ENCODE measurements around the gene GPANK1.
"Not testable (repeated sequence)": the region's sequence is repeated elsewhere in the genome, so short reads cannot be mapped to it uniquely, and the experiment has no call there.

The GPANK1 gene

GRCh38 chr6:31664790-31665500 lies at the start of gene GPANK1:
Gene GPANK1 (minus strand): TSS chr6:31664997. CDS start chr6:31664478, 519 bp downstream.
- peak; percentile 68 to 82 for DNase-seq (ENCODE audit: low read depth in 2 of 2, low spot score in 1 of 2)

- no peak for DNase-seq (ENCODE audit: low read depth in 2 of 2, low spot score in 1 of 2)
These were observed 49.3 kb upstream of the GPANK1 start for GRCh38 chr6:31713991-31714684.

- DNase-seq (ENCODE audit: low read depth in 2 of 2, low spot score in 1 of 2): no peak
These were observed 48.7 kb upstream of the GPANK1 start for GRCh38 chr6:31713465-31713864.

GRCh38 chr6:31712296-31712695 lies 47.5 kb upstream of the GPANK1 start:
- DNase-seq (ENCODE audit: low read depth in 2 of 2, low spot score in 1 of 2): no peak

GRCh38 chr6:31711233-31711632 lies 46.4 kb upstream of the GPANK1 start:
- DNase-seq (ENCODE audit: low read depth in 2 of 2, low spot score in 1 of 2): no peak

GRCh38 chr6:31710523-31711219 lies 45.9 kb upstream of the GPANK1 start:
- DNase-seq (ENCODE audit: low read depth in 2 of 2, low spot score in 1 of 2): no peak

- DNase-seq (ENCODE audit: low read depth in 2 of 2, low spot score in 1 of 2): not testable (repeated sequence)
These were observed 44.4 kb upstream of the GPANK1 start for GRCh38 chr6:31709157-31709556.

- DNase-seq (ENCODE audit: low read depth in 2 of 2, low spot score in 1 of 2): no peak
These were observed 43.4 kb upstream of the GPANK1 start for GRCh38 chr6:31708224-31708623.

- no peak for DNase-seq (ENCODE audit: low read depth in 2 of 2, low spot score in 1 of 2)
These were observed 42.9 kb upstream of the GPANK1 start for GRCh38 chr6:31707701-31708100.

- DNase-seq (ENCODE audit: low read depth in 2 of 2, low spot score in 1 of 2): no peak
These were observed 41.8 kb upstream of the GPANK1 start, which contains the start of gene LY6G6F for GRCh38 chr6:31706599-31706998. Gene LY6G6F (plus strand): TSS chr6:31706866. CDS start chr6:31706907, 41 bp downstream.

GRCh38 chr6:31705931-31706330 lies 41.1 kb upstream of the GPANK1 start:
- no peak for DNase-seq (ENCODE audit: low read depth in 2 of 2, low spot score in 1 of 2)

- peak; percentile 92 to 93 for DNase-seq (ENCODE audit: low read depth in 2 of 2, low spot score in 1 of 2)
These were observed 38.3 kb upstream of the GPANK1 start, which contains the start of gene ABHD16A for GRCh38 chr6:31702819-31703716. Gene ABHD16A (minus strand): TSS chr6:31703324. CDS start chr6:31703281, 43 bp downstream.

- no peak for DNase-seq (ENCODE audit: low read depth in 2 of 2, low spot score in 1 of 2)
These were observed 37.6 kb upstream of the GPANK1 start for GRCh38 chr6:31702405-31702818.

GRCh38 chr6:31701666-31702404 lies 37.0 kb upstream of the GPANK1 start:
- DNase-seq (ENCODE audit: low read depth in 2 of 2, low spot score in 1 of 2): no peak

GRCh38 chr6:31700740-31701401 lies 36.1 kb upstream of the GPANK1 start:
- no peak for DNase-seq (ENCODE audit: low read depth in 2 of 2, low spot score in 1 of 2)

GRCh38 chr6:31697555-31697954 lies 32.8 kb upstream of the GPANK1 start:
- DNase-seq (ENCODE audit: low read depth in 2 of 2, low spot score in 1 of 2): no peak

- no peak for DNase-seq (ENCODE audit: low read depth in 2 of 2, low spot score in 1 of 2)
These were observed 28.7 kb upstream of the GPANK1 start for GRCh38 chr6:31693535-31693934.

GRCh38 chr6:31692886-31693285 lies 28.1 kb upstream of the GPANK1 start:
- no peak for DNase-seq (ENCODE audit: low read depth in 2 of 2, low spot score in 1 of 2)

- no peak for DNase-seq (ENCODE audit: low read depth in 2 of 2, low spot score in 1 of 2)
These were observed 27.6 kb upstream of the GPANK1 start for GRCh38 chr6:31692353-31692752.

Data from stimulated activated CD8-positive, alpha-beta memory T cell treated with anti-CD3 and anti-CD28 coated beads, Interleukin-4, amount 100 ng/mL, for 1 hour (primary cell).